Motor neuron (in vitro differentiated cells): Measurements from ENCODE around the gene PLCD3. TPM values are rescaled to one million over a fixed set of nuclear protein-coding genes. Genes with fewer than 3 reads are reported as not detected.
"Not testable (repeated sequence)": the region's sequence is repeated elsewhere in the genome, so short reads cannot be mapped to it uniquely, and the experiment has no call there.

Experiments used
- ATAC-seq, 8 experiments: fragments of 200-7000 bp; cut with Tn5 transposase; replicated peaks in 6 of 8; 2 replicates each; pipeline ENCODE4 v1.8.0; 2021; ENCODE audit warnings: mild to moderate bottlenecking in 8 of 8, moderate library complexity in 8 of 8
- H3K27ac ChIP-seq, 2 donors: fragments of 250-450 bp; sonication (Bioruptor Pico); 2 replicates each; pipeline ENCODE4 v1.9.0; 2021; ENCODE audit warnings: antibody characterized with exemption in 2 of 2, mild to moderate bottlenecking in 2 of 2, moderate library complexity in 1 of 2
- H3K4me1 ChIP-seq, 2 donors: fragments of 250-450 bp; sonication (Bioruptor Pico); replicated peaks in 1 of 2; 2 replicates each; pipeline ENCODE4 v1.6.1; 2021; ENCODE audit warnings: antibody characterized with exemption in 2 of 2, mild to moderate bottlenecking in 2 of 2, moderate library complexity in 1 of 2
- H3K4me3 ChIP-seq, 5 donors: fragments of 250-450 bp; sonication (Bioruptor Pico); 2 replicates each; pipeline ENCODE4 v1.9.0; 2021; ENCODE audit warnings: antibody characterized with exemption in 5 of 5, mild to moderate bottlenecking in 5 of 5, moderate library complexity in 4 of 5
- WGBS, 10 experiments: fragments of 450-650 bp; shearing (Covaris generic); methylation state at CpG; one replicate each; pipeline ENCODE4 v1.0.0; 2022; 5-methylcytosine and 5-hydroxymethylcytosine counted together
- in situ Hi-C, 9 experiments: fragments of 400-800 bp; cut with MboI; loops; one replicate each; pipeline ENCODE4 v1.15.0; 2021; ENCODE audit warnings: low sequenced_read_pairs in 9 of 9, low pct_unique_long_range_greater_than_20kb in 2 of 9; ENCODE audit not compliant: unreplicated experiment in 9 of 9
- total RNA-seq, 8 experiments: library from RNA; unstranded; fragments of 300-600 nt; gene quantifications; 2 replicates each; pipeline versions ENCODE4 v1.2.3 to v1.2.4, GENCODE V29; 2022

Gene PLCD3
- total RNA-seq, 8 experiments from 2014 or later, result 2.0 to 40.1 (median 10.0) TPM

GRCh38 chr17:45127548-45128300, 4.6 kb downstream of the PLCD3 start:
- ATAC-seq, result peak in 4 of 8 experiments; percentile 4 to 25 (median 10)
- H3K27ac ChIP-seq, result no peak overlapping the region

DNA sequence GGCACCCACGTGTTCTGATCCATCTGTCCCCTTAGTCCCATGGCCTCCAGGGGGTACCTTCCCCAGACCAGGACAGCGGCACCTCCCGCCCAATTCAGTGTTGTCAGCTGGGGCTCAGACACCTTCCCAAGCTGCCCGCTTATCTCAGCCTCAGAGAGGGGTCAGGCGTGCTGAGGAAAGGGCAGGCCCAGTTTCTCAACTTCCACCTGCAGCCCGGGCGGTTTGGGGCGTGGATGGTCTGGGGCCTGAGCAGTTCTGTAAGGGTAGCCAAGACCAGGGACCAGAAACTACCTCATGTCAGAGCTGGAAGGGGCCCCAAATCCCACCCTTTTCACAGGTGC, 5.1 kb downstream of the PLCD3 start:
- ATAC-seq, result no peak
- WGBS, 10 experiments, result 67% methylated on average over 3 of the region's 8 CpGs; no CpG with 5 or more reads in 9 of the 10 experiments
- in situ Hi-C loops, result no loop called here
- Histone ChIP-seq H3K4me1 (peaks cover 6% of the 10 kb centered on the region in 2 donors), H3K4me3 (no peak overlapping the region), H3K27ac (no peak overlapping the region)

More at GRCh38 chr17:45127548-45128300, 4.6 kb downstream of the PLCD3 start:
- in situ Hi-C loops, result no loop called here
- Histone ChIP-seq H3K4me1 (peaks cover 6% of the 10 kb centered on the region in 2 donors), H3K4me3 (no peak overlapping the region)
- WGBS, 10 experiments, result 0 to 100% (median 77%) methylated on average over 1 to 5 of the region's 20 CpGs; no CpG with 5 or more reads in 4 of the 10 experiments

- no peak overlapping the region for H3K4me3 ChIP-seq
- 88 to 100% (median 97%) methylated on average over 2 to 8 of the region's 8 CpGs for WGBS, 10 experiments
- in situ Hi-C loops, result no loop called here
- H3K4me1 ChIP-seq, result peaks cover 6% of the 10 kb centered on the region in 2 donors
- no peak overlapping the region for H3K27ac ChIP-seq
- no peak for ATAC-seq
Observed at GRCh38 chr17:45125509-45125908, 6.8 kb downstream of the PLCD3 start.

- H3K4me3 ChIP-seq, ATAC-seq, H3K27ac ChIP-seq, H3K4me1 ChIP-seq, in situ Hi-C loops: not testable (repeated sequence)
- 42 to 100% (median 67%) methylated on average over 1 to 5 of the region's 5 CpGs; no CpG with 5 or more reads in 1 of the 10 experiments for WGBS, 10 experiments
Observed at GRCh38 chr17:45124797-45125122, 7.6 kb downstream of the PLCD3 start.

- Histone ChIP-seq H3K27ac (no peak overlapping the region), H3K4me3 (no peak overlapping the region), H3K4me1 (peaks cover under 1 to 6% of the 10 kb centered on the region in 2 donors)
- in situ Hi-C loops, result no loop called here
- ATAC-seq, result peak; percentile 67 to 92 (median 84)
- 63 to 96% (median 76%) methylated on average over 2 to 5 of the region's 15 CpGs; no CpG with 5 or more reads in 7 of the 10 experiments for WGBS, 10 experiments
Observed at GRCh38 chr17:45123930-45124796, 8.2 kb downstream of the PLCD3 start.

DNA sequence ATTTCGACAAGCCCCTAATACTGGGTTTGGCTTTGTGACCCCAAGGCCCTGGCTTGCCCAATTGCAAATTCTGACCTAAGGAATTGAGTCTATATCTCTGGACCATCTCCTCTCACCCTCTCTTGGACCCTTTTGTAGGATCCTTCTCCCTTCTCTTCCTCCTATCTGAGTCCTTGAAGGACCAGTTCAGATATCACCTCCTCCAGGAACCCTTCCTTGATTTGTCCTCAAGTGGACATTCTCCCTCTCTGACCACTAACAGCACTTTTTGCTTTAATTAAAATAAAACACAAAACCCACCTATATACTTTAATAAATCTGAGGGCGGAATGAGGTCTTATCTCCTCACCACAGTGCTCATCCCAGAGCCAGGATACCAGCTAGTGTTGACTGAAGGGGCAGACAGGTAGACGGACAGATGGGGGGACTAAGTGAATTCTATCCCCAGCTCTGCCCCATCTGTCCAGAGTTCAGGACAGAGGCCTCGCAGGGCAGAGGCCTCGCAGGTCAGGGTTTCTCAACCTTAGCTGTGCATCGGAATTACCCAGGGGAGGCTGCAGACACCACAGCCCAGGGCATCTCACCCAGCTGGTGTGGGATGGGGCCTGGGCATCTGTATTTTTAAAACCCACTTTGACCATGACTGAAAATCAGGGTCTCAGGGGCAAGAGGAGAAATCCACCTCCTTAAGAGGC, 9.1 kb downstream of the PLCD3 start:
- no peak overlapping the region for H3K27ac ChIP-seq
- 80 to 100% (median 100%) methylated on average over 1 to 3 of the region's 6 CpGs; no CpG with 5 or more reads in 1 of the 10 experiments for WGBS, 10 experiments
- in situ Hi-C loops, result no loop called here
- peaks cover 0 to 6% of the 10 kb centered on the region in 2 donors for H3K4me1 ChIP-seq
- no peak overlapping the region for H3K4me3 ChIP-seq
- ATAC-seq, result no peak

- H3K4me3 ChIP-seq, result no peak overlapping the region
Observed at GRCh38 chr17:45121055-45121454, 11.3 kb downstream of the PLCD3 start.

GRCh38 chr17:45120558-45120957, 11.8 kb downstream of the PLCD3 start:
- H3K4me3 ChIP-seq, result no peak overlapping the region
- peaks cover 0 to 6% of the 10 kb centered on the region in 2 donors for H3K4me1 ChIP-seq
- in situ Hi-C loops, result no loop called here
- H3K27ac ChIP-seq, result no peak overlapping the region
- WGBS, 10 experiments, result 80 to 100% methylated on average over 1 to 4 of the region's 22 CpGs; no CpG with 5 or more reads in 8 of the 10 experiments
- no peak for ATAC-seq

More at GRCh38 chr17:45121055-45121454, 11.3 kb downstream of the PLCD3 start:
- in situ Hi-C loops, result no loop called here
- peak in 1 of 8 experiments; percentile 5 for ATAC-seq
- WGBS, 10 experiments, result no CpG with 5 or more reads among the region's 45 CpGs
- H3K4me1 ChIP-seq, result peaks cover 0 to 6% of the 10 kb centered on the region in 2 donors
- H3K27ac ChIP-seq, result no peak overlapping the region

DNA sequence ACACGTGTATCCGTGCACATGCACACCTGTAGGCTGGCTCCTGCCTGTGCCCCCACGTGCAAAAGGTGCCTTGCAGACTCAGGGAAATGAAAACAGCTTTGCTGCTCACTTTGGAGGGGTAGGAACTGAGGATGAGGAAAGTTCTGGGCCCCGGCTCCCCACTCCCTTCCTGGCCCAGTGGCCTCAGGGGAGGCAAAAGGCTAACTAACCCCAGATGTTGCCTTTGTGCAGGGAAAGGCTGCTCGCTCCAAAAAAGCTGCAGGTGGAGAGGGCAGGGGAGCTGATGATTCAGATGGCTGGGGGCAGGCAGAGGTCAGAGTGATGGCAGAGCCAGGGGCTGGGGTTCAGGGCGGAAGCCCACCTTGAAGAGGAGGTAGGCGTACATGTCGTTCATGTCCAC, 12.4 kb downstream of the PLCD3 start:
- Histone ChIP-seq H3K27ac (no peak overlapping the region), H3K4me1 (peaks cover 0 to 6% of the 10 kb centered on the region in 2 donors), H3K4me3 (no peak overlapping the region)
- WGBS, 10 experiments, result 83 to 100% (median 85%) methylated on average over 1 to 5 of the region's 8 CpGs; no CpG with 5 or more reads in 5 of the 10 experiments
- in situ Hi-C loops, result no loop called here
- ATAC-seq, result no peak

DNA sequence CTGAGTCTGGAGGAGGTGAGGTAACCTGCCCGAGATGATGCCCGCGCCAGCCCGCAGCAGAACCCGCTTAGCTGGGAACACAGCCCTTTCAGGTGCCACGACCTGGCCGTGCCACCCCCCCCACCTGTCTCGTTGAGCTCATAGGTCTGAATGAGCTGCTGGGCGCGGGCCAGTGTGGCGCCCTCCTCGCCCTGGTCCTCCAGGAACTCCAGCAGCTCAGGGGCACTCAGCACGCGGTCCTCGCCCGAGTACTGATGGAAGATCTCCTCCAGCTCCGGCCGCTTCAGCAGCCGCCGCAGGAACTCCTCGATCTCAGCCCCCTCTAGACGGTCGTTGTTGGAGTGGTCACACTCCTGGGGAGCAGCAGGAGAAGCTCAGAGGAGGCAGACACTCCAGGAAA, 13.6 kb downstream of the PLCD3 start:
- Histone ChIP-seq H3K4me3 (no peak overlapping the region), H3K4me1 (no peaks in the 10 kb centered on the region), H3K27ac (no peak overlapping the region)
- in situ Hi-C loops, result no loop called here
- WGBS, 10 experiments, result 85 to 100% (median 95%) methylated on average over 1 to 4 of the region's 23 CpGs; no CpG with 5 or more reads in 6 of the 10 experiments
- ATAC-seq, result no peak

GRCh38 chr17:45117848-45118646, 14.3 kb downstream of the PLCD3 start:
- Histone ChIP-seq H3K4me3 (no peak overlapping the region), H3K4me1 (no peaks in the 10 kb centered on the region), H3K27ac (no peak overlapping the region)
- in situ Hi-C loops, result no loop called here
- no peak for ATAC-seq
- WGBS, 10 experiments, result 20 to 100% (median 92%) methylated on average over 1 to 6 of the region's 20 CpGs; no CpG with 5 or more reads in 4 of the 10 experiments

- H3K4me3 ChIP-seq, result no peak overlapping the region
- WGBS, 10 experiments, result 70 to 100% (median 84%) methylated on average over 1 to 4 of the region's 4 CpGs; no CpG with 5 or more reads in 3 of the 10 experiments
- no peak overlapping the region for H3K27ac ChIP-seq
- in situ Hi-C loops, result no loop called here
- ATAC-seq, result peak in 3 of 8 experiments; percentile 31 to 59 (median 56)
- H3K4me1 ChIP-seq, result no peaks in the 10 kb centered on the region
Observed at GRCh38 chr17:45117334-45117733, 15.0 kb downstream of the PLCD3 start.
